K562 (cell line): ENCODE results near the gene GZMM. TPM values are rescaled to one million over a fixed set of nuclear protein-coding genes. Genes with fewer than 3 reads are reported as not detected.
A peak's percentile ranks its signal among the peaks of the same experiment; 100 is the strongest.

Experiments used
- BACH1 ChIP-seq: fragments of 200-800 bp; sonication (Bioruptor generic); IDR thresholded peaks from 2 replicates; pipeline ENCODE4 v1.6.1; 2016; ENCODE audit warnings: missing genetic modification characterization, missing compliant biosample characterization
- DIDO1 ChIP-seq: fragments of 450-650 bp; IDR thresholded peaks from 2 replicates; pipeline ENCODE4 v1.6.1; 2016; ENCODE audit warnings: low read depth, missing biosample characterization, missing genetic modification characterization
- EP300 ChIP-seq: IDR thresholded peaks from 2 replicates; pipeline ENCODE4 v1.6.1; 2012; ENCODE audit warnings: low read length, improper control_type of control experiment
- HMBOX1 ChIP-seq: sonication (generic); IDR thresholded peaks from 2 replicates; pipeline ENCODE4 v1.6.1; 2016
- NRF1 ChIP-seq, 2 experiments: fragments of 450-650 bp; IDR thresholded peaks in 1 of 2; conservative IDR thresholded peaks in 1 of 2; 2 replicates each; pipeline ENCODE4 v1.6.1; 2014; ENCODE audit warnings: mild to moderate bottlenecking in 2 of 2
- PYGO2 ChIP-seq: fragments of 450-650 bp; IDR thresholded peaks from 2 replicates; pipeline ENCODE4 v1.6.1; 2016; ENCODE audit warnings: mild to moderate bottlenecking, missing genetic modification characterization, moderate library complexity, missing compliant biosample characterization
- RB1 ChIP-seq: fragments of 450-650 bp; IDR thresholded peaks from 2 replicates; pipeline ENCODE4 v1.6.1; 2017; ENCODE audit warnings: low read depth, mild to moderate bottlenecking
- RUNX1 ChIP-seq: sonication (generic); IDR thresholded peaks from 2 replicates; pipeline ENCODE4 v1.6.1; 2016; ENCODE audit warnings: antibody characterized with exemption, low read depth
- SIX5 ChIP-seq, 2 experiments: IDR thresholded peaks; 2 replicates each; pipeline ENCODE4 v1.6.1; 2011; ENCODE audit warnings: low read length in 2 of 2, borderline replicate concordance in 1 of 2, low read depth in 1 of 2, mild to moderate bottlenecking in 1 of 2, moderate library complexity in 1 of 2; ENCODE audit not compliant: insufficient read depth in 1 of 2
- SRF ChIP-seq, 2 experiments: fragments of 250-450, 450-650 bp in 1 of 2; sonication (Bioruptor Pico) in 1 of 2; sonication (generic) in 1 of 2; formaldehyde crosslinking; IDR thresholded peaks; 2 replicates each; pipeline versions ENCODE4 v1.5.0 to v1.5.1; 2020 to 2022; ENCODE audit warnings: mild to moderate bottlenecking in 1 of 2, missing genetic modification reagents in 1 of 2
- TBP ChIP-seq: optimal IDR thresholded peaks from 2 replicates; pipeline ENCODE3; 2011; ENCODE audit warnings: low read depth, low read length, improper control_type of control experiment
- ZMIZ1 ChIP-seq, 2 experiments: fragments of 150-350 bp in 1 of 2; IDR thresholded peaks; 2 replicates each; pipeline ENCODE4 v1.6.1; 2012 to 2016; ENCODE audit warnings: low read depth in 2 of 2, low read length in 2 of 2, mild to moderate bottlenecking in 1 of 2, moderate library complexity in 1 of 2
- ZNF592 ChIP-seq: fragments of 450-650 bp; IDR thresholded peaks from 2 replicates; pipeline ENCODE4 v1.6.1; 2017; ENCODE audit warnings: antibody characterized with exemption, mild to moderate bottlenecking
- ZNF639 ChIP-seq, 2 experiments: fragments of 200-800 bp in 1 of 2; sonication (Bioruptor generic) in 1 of 2; sonication (generic) in 1 of 2; formaldehyde crosslinking in 1 of 2; IDR thresholded peaks in 1 of 2; conservative IDR thresholded peaks in 1 of 2; 2 replicates each; pipeline versions ENCODE4 v1.5.0 to v1.6.1; 2016 to 2020; ENCODE audit warnings: missing compliant biosample characterization in 1 of 2, missing genetic modification characterization in 1 of 2, missing genetic modification reagents in 1 of 2
- polyA plus RNA-seq, 8 experiments: library from polyadenylated mRNA; depleted of rRNA in 4 of 8; stranded (reverse) in 5 of 8; unstranded in 3 of 8; fragments of >200 nt; fragmentation: Nextera tagmentation in 2 of 8; fragmentation: Illumina TruSeq in 1 of 8; extraction: Ambion mirVana in 2 of 8; extraction: Trizol in 1 of 8; gene quantifications; 2 replicates each; pipeline versions ENCODE4 v1.2.1 to v1.2.3, GENCODE V29; 2011 to 2014; ENCODE audit warnings: inconsistent platforms in 1 of 8, missing spikeins in 1 of 8
- total RNA-seq, 7 experiments: library from RNA; depleted of rRNA in 6 of 7; stranded (reverse); fragments of >200 nt in 6 of 7; fragmentation: Illumina TruSeq in 2 of 7; extraction: Trizol in 2 of 7; gene quantifications; 2 replicates each; pipeline versions ENCODE4 v1.2.1 to v1.2.3, GENCODE V29; 2011 to 2021; ENCODE audit warnings: low replicate concordance in 1 of 7

Gene GZMM
- total and polyA plus RNA-seq, 9 of the 15 experiments (the other 6 are each of a cell fraction or from before 2014, with no cell fraction given), result 0.08 to 2.6 (median 0.70) TPM; not detected in 2

GRCh38 chr19:507286-508203, 36.3 kb upstream of the GZMM start, which contains the start of gene TPGS1 (continued):
- TF ChIP-seq ZNF592 (peak; percentile 76; the same call in 1 of the 2 replicates), SRF (CRISPR knock-in tag; IDR thresholded peaks at IDR 0.05) (peak in 1 of 2 experiments; percentile 73; a peak in 2 of 4 replicates), BACH1 (tag) (peak; percentile 94; the same call in 1 of the 2 replicates), DIDO1 (peak; percentile 90), RUNX1 (0 out of 2 replicates have a peak, but pooled peaks have one; percentile 56), RB1 (peak; percentile 93), ZMIZ1 (IDR thresholded peaks at IDR 0.05; ENCODE audit: low read depth in 2 of 2, low read length in 2 of 2) (0 out of 4 replicates have a peak, but pooled peaks of 1 of the 2 experiments have one; percentile 21), TBP (peak; percentile 91), SIX5 (IDR thresholded peaks at IDR 0.05; ENCODE audit: borderline replicate concordance in 1 of 2, insufficient read depth in 1 of 2, low read depth in 1 of 2, low read length in 2 of 2) (peak; percentile 93 to 97), HMBOX1 (no peak), NRF1 (conservative IDR thresholded peaks at IDR 0.05 in 1 of 2, IDR thresholded peaks at IDR 0.05 in 1 of 2) (peak; percentile 81 to 86), ZNF639 (CRISPR knock-in tag; conservative IDR thresholded peaks at IDR 0.05 in 1 of 2, IDR thresholded peaks at IDR 0.05 in 1 of 2) (peak in 1 of 2 experiments; percentile 97; a peak in 2 of 4 replicates), EP300 (0 out of 2 replicates have a peak, but pooled peaks have one; percentile 3), PYGO2 (tag) (peak; percentile 34; the same call in 1 of the 2 replicates)
